Measurements from ENCODE around the gene SLC39A11. TPM values are rescaled to one million over a fixed set of nuclear protein-coding genes. Genes with fewer than 3 reads are reported as not detected.

Gene SLC39A11
- total and polyA plus RNA-seq, 3 donors from 2014 or later = 11.4 to 18.6 (median 18.0) TPM

- Histone ChIP-seq H3K27ac (no peak overlapping the region), H3K36me3 (ENCODE audit: low read depth, missing control alignments) (no peaks in the 10 kb centered on the region), H3K9me3 (no peaks in the 10 kb centered on the region), H3K4me3 (no peak overlapping the region), H3K27me3 (no peaks in the 10 kb centered on the region), H3K4me1 (no peaks in the 10 kb centered on the region)
- WGBS, 2 donors = 81 to 91% methylated on average over 5 of the region's 5 CpGs
- intact Hi-C loops (cut with DNase I; ENCODE audit: low total_unique reads) = no loop called here
- TF ChIP-seq CTCF (IDR thresholded peaks at IDR 0.05) (no peak), POLR2A (IDR thresholded peaks at IDR 0.05) (no peak)
- no peak for DNase-seq
These were observed 179.3 kb downstream of the SLC39A11 start for GRCh38 chr17:72913142-72913682.

GRCh38 chr17:72906306-72906705, 186.2 kb downstream of the SLC39A11 start:
- no peak for TF ChIP-seq CTCF (IDR thresholded peaks at IDR 0.05)
- TF ChIP-seq POLR2A (IDR thresholded peaks at IDR 0.05) = no peak
- Histone ChIP-seq H3K9me3 (no peaks in the 10 kb centered on the region), H3K27ac (no peak overlapping the region), H3K4me3 (no peak overlapping the region), H3K4me1 (no peaks in the 10 kb centered on the region), H3K27me3 (no peaks in the 10 kb centered on the region), H3K36me3 (ENCODE audit: low read depth, missing control alignments) (no peaks in the 10 kb centered on the region)
- 70 to 93% methylated on average over 3 of the region's 3 CpGs for WGBS, 2 donors
- DNase-seq = no peak
- intact Hi-C loops (cut with DNase I; ENCODE audit: low total_unique reads) = no loop called here

GRCh38 chr17:72903522-72903921, 189.0 kb downstream of the SLC39A11 start:
- no peaks in the 10 kb centered on the region for H3K4me1 ChIP-seq
- no peaks in the 10 kb centered on the region for H3K36me3 ChIP-seq (ENCODE audit: low read depth, missing control alignments)
- H3K9me3 ChIP-seq = no peaks in the 10 kb centered on the region
- no peak for DNase-seq
- no peak overlapping the region for H3K4me3 ChIP-seq
- H3K27me3 ChIP-seq = no peaks in the 10 kb centered on the region
- no peak for TF ChIP-seq CTCF (IDR thresholded peaks at IDR 0.05)
- no peak for TF ChIP-seq POLR2A (IDR thresholded peaks at IDR 0.05)
- 56 to 61% methylated on average over 4 of the region's 4 CpGs for WGBS, 2 donors
- intact Hi-C loops (cut with DNase I; ENCODE audit: low total_unique reads) = no loop called here
- no peak overlapping the region for H3K27ac ChIP-seq

GRCh38 chr17:72901657-72902056, 190.8 kb downstream of the SLC39A11 start:
- Histone ChIP-seq H3K9me3 (no peaks in the 10 kb centered on the region), H3K27me3 (no peaks in the 10 kb centered on the region), H3K27ac (no peak overlapping the region), H3K4me3 (no peak overlapping the region), H3K36me3 (ENCODE audit: low read depth, missing control alignments) (no peaks in the 10 kb centered on the region), H3K4me1 (no peaks in the 10 kb centered on the region)
- WGBS, 2 donors = 96 to 98% methylated on average over 3 of the region's 3 CpGs
- no peak for TF ChIP-seq CTCF (IDR thresholded peaks at IDR 0.05)
- no peak for TF ChIP-seq POLR2A (IDR thresholded peaks at IDR 0.05)
- DNase-seq = no peak
- intact Hi-C loops (cut with DNase I; ENCODE audit: low total_unique reads) = no loop called here

GRCh38 chr17:72901083-72901482, 191.4 kb downstream of the SLC39A11 start:
- Histone ChIP-seq H3K27me3 (no peaks in the 10 kb centered on the region), H3K9me3 (no peaks in the 10 kb centered on the region), H3K4me1 (no peaks in the 10 kb centered on the region), H3K27ac (no peak overlapping the region), H3K4me3 (no peak overlapping the region), H3K36me3 (ENCODE audit: low read depth, missing control alignments) (no peaks in the 10 kb centered on the region)
- no peak for DNase-seq
- intact Hi-C loops (cut with DNase I; ENCODE audit: low total_unique reads) = no loop called here
- no peak for TF ChIP-seq CTCF (IDR thresholded peaks at IDR 0.05)
- TF ChIP-seq POLR2A (IDR thresholded peaks at IDR 0.05) = no peak
- WGBS, 2 donors = 74 to 76% methylated on average over 9 of the region's 9 CpGs

Data from testis (tissue), 3 donors.